Measurements from ENCODE around the gene RCBTB1.
"Not testable (repeated sequence)": the region's sequence is repeated elsewhere in the genome, so short reads cannot be mapped to it uniquely, and the experiment has no call there.

Gene RCBTB1

DNA sequence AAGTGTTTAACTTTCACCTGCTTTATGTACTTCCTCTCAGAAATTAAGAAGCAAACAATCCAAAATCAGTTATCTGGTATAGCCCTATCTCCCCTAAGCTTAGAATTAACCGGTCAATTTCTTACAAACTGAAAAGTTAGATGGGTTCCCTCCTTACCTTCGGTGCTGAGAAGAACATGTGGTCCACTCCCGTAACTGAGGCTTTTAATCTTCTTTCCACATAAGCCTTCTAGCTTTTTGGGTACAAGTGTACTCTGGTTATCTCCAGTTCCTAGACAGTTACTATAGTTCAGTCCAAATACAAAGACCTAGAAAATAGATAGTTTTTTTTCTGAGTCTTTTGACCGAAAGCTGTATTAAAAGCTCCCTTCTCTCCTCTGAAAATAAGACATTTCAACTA is 18.9 kb downstream of the RCBTB1 start:
- TF ChIP-seq, protein P1, sequence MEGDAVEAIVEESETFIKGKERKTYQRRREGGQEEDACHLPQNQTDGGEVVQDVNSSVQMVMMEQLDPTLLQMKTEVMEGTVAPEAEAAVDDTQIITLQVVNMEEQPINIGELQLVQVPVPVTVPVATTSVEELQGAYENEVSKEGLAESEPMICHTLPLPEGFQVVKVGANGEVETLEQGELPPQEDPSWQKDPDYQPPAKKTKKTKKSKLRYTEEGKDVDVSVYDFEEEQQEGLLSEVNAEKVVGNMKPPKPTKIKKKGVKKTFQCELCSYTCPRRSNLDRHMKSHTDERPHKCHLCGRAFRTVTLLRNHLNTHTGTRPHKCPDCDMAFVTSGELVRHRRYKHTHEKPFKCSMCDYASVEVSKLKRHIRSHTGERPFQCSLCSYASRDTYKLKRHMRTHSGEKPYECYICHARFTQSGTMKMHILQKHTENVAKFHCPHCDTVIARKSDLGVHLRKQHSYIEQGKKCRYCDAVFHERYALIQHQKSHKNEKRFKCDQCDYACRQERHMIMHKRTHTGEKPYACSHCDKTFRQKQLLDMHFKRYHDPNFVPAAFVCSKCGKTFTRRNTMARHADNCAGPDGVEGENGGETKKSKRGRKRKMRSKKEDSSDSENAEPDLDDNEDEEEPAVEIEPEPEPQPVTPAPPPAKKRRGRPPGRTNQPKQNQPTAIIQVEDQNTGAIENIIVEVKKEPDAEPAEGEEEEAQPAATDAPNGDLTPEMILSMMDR (conservative IDR thresholded peaks at IDR 0.05; ENCODE audit: low read length) = no peak
- no peak overlapping the region for H3K4me3 ChIP-seq (ENCODE audit: low read length)
- no peak for DNase-seq (ENCODE audit: low read depth)

GRCh38 chr13:49565461-49565860 is 19.9 kb downstream of the RCBTB1 start:
- H3K4me3 ChIP-seq (ENCODE audit: low read length); DNase-seq (ENCODE audit: low read depth): not testable (repeated sequence)

DNA sequence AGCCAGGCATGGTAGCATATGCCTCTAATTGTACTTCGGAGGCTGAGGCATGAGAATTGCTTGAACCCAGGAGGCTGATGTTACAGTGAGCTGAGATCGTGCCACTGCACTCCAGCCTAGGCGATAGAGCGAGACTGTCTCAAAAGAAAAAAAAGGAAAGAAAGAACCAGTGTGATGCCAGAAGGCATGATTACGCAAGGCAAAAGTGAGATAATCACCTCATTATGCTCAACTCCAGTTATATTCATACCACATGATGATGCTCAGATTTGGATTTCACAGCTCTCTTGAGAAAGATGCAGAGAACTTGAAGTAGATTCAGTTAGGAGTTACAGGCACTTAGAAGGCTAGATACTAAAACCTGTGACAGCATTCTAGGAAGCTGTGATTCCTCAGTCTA is 21.8 kb downstream of the RCBTB1 start:
- H3K4me3 ChIP-seq (ENCODE audit: low read length) = no peak overlapping the region
- TF ChIP-seq, protein P1 (conservative IDR thresholded peaks at IDR 0.05; ENCODE audit: low read length) = no peak
- peak; percentile 74 for DNase-seq (ENCODE audit: low read depth)

DNA sequence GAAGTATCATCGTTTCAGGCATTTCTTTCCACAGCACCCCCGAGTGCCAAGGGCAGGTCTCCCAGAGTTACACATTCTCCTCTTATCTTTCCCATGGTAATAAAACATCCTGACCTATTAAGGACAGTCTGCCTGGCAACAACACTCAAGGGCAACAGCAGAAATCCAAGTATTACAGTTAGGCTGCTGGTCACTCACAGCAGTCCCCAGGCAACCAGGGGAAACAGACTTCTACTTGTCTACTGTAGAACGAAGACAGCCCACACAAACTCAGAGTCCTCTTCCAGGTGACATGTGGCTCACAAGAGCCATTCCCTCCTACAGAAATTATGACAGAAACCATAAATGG is 24.3 kb downstream of the RCBTB1 start:
- no peak for DNase-seq (ENCODE audit: low read depth)
- no peak overlapping the region for H3K4me3 ChIP-seq (ENCODE audit: low read length)
- TF ChIP-seq, protein P1 (conservative IDR thresholded peaks at IDR 0.05; ENCODE audit: low read length) = no peak

DNA sequence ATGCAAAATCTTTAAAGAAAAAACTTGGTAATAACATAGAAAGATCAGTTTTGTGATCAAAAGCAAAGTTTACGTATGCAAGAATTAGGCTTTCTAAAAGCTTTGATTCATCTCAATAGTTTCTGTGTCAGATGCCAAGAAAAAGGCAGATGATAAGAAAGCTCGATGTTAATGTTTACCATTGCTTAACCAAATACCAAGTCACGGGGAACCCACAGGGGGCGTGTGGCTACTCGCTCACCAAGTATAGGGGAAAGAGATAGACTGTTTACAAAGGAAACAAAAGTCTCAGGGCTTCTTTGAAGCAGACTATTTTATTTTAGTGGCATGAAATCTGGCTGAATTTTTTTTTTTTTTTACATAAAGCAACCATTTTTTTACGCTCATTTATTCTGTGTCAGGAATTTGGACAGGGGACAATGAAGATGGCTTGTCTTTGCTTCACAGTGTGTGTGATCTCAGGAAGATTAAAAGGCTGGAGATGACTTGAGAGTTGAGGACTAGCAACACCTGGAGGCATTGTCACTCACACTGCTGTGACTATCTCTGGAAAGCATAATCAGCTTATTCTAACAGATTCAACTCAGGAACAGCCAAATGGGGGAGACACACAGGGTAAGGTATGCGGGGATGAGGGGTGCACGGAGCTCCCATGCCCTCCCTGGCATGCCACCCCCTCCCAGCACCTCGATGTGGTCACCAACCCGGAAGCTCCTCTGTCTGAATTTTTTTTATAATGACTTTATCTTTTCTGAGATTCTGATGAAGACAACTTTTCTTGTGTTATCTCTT is 24.9 kb downstream of the RCBTB1 start:
- DNase-seq (ENCODE audit: low read depth) = no peak
- H3K4me3 ChIP-seq (ENCODE audit: low read length) = no peak overlapping the region
- TF ChIP-seq, protein P1 (conservative IDR thresholded peaks at IDR 0.05; ENCODE audit: low read length) = no peak

GRCh38 chr13:49559006-49559405 is 26.4 kb downstream of the RCBTB1 start:
- H3K4me3 ChIP-seq (ENCODE audit: low read length) = no peak overlapping the region
- TF ChIP-seq, protein P1 (conservative IDR thresholded peaks at IDR 0.05; ENCODE audit: low read length) = no peak
- DNase-seq (ENCODE audit: low read depth) = no peak

DNA sequence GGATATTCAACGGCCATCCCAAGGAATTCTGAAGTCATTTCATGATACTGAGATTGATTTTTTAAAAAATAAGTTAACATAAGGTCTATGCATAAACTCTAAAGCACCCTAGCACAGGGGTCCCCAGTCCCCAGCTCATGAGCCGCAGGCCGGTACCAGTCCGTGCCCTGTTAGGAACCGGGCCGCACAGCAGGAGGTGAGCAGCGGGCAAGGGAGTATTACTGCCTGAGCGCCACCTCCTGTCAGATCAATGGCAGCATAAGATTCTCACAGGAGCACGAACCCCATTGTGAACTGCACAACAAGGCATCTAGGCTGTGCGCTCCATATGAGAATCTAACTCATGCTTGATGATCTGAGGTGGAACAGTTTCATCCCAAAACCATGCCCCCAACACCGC is 31.0 kb downstream of the RCBTB1 start:
- DNase-seq (ENCODE audit: low read depth) = no peak
- TF ChIP-seq, protein P1 (conservative IDR thresholded peaks at IDR 0.05; ENCODE audit: low read length) = no peak
- no peak overlapping the region for H3K4me3 ChIP-seq (ENCODE audit: low read length)

Data from AG10803 (cell line).